ENCODE measurements around the gene TSPAN14. TPM values are rescaled to one million over a fixed set of nuclear protein-coding genes. Genes with fewer than 3 reads are reported as not detected.
A peak's percentile ranks its signal among the peaks of the same experiment; 100 is the strongest.

The TSPAN14 gene
- total RNA-seq, 1 donor from 2014 or later: 199 TPM

DNA sequence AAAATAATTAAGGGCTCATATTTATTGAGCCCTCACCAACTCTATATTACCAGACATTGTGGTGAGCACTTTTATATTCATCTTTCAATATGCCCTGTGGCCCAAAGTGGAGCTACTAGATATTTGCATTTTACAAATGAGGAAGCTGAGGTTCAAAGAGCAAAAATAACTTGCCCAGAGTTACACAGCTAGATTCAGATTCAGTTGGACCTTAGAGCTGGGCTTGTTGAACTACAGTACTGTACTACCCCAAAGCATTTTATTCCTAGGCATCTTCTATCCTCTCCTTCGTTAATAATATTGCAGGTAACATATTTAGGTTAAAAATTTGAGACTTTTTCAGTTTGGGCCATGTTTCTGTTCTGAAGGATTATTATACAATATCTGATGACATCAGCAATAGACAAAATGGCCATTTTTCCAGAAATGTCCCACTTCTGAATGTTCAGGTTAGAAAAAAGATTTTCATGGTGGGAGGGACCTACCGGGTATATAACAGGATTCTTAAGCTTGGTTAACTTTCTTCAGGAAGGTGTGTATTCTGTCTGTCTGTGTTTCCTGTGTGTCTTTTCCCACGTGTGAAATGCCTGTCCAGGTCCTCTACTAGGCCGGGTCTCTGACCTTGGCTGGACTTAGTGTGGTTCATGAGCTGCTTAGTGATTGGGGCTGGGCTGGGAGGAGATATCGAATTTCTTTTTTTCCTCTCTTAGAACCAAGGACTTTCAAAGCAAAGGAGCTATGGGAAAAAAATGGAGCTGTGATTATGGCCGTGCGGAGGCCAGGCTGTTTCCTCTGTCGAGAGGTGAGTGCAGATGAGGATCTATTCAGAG, 32.2 kb upstream of the TSPAN14 start:
- DNase-seq (ENCODE audit: low read depth): no peak

DNA sequence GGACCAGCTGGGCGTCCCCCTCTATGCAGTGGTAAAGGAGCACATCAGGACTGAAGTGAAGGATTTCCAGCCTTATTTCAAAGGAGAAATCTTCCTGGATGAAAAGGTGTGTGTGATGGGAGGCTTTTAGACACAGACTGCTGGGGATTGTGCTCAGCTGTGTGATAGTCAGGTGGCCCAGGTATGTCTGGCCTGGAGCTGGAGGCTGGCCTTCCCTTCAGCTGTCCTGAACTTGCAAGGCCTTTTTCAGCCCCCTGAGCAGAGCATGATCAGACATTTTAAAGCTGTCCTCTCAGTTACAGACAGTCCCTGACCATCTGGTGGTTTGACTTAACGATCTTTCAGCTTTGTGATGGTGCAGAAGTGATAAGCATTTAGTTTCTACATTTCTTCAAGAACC, 28.2 kb upstream of the TSPAN14 start:
- no peak for DNase-seq (ENCODE audit: low read depth)

DNA sequence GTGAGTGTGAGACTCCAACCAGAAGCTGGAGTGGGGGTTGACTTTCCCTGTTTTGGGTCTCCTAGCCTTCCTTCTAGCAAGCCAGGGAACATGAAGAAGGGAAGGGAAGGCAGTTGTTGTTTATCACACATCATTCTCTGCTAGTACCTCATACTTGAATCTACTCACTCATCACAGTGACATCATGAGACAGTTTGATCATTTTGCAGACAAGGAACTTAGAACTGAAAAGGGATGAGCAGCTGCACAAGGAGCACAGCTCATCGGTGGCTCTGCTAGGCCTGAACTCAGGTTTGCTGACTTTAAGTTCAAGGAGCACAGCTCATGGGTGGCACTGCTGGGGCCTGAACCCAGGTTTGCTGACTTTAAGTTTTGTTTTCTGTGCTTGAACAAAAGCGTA, 26.6 kb upstream of the TSPAN14 start:
- no peak for DNase-seq (ENCODE audit: low read depth)

DNA sequence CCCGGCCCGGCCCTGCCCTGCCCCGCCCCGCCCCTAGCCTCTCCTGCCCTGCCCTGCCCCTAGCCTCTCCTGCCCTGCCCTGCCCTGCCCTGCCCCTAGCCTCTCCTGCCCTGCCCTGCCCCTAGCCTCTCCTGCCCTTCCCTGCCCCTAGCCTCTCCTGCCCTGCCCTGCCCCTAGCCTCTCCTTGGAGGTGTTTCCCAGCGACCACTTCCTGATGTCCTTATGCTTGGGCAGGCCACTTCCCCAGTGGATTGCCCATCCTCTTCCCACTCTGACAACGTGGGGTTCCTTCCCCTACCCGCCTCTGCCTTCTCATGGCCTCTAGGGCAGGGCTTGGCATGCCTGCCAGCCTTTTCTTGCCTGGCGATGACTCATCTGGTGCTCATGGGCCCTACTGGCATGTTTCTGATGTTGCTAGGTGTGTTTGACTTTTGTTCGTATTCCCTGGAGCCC, 24.6 kb upstream of the TSPAN14 start:
- peak; percentile 86 for DNase-seq (ENCODE audit: low read depth)

DNA sequence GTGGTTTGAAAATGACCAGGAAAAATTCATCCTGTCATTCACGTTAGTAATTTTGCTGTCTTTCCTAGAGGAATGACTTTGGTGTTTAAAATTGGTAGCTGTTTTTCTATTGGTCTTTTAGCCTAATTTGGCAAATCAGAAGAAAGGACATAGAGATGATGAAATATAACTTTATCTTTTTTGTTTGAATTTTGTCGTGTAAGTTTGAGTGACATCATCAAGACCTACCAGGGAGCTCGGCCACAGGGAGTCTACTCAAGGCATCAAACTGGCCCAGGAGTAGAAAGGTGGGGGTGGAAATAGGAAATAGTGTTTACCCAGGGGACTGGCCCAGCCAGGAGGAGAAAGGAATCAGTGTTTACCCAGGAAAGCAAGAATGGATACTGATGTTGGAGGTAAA, 21.0 kb upstream of the TSPAN14 start:
- DNase-seq (ENCODE audit: low read depth): no peak

DNA sequence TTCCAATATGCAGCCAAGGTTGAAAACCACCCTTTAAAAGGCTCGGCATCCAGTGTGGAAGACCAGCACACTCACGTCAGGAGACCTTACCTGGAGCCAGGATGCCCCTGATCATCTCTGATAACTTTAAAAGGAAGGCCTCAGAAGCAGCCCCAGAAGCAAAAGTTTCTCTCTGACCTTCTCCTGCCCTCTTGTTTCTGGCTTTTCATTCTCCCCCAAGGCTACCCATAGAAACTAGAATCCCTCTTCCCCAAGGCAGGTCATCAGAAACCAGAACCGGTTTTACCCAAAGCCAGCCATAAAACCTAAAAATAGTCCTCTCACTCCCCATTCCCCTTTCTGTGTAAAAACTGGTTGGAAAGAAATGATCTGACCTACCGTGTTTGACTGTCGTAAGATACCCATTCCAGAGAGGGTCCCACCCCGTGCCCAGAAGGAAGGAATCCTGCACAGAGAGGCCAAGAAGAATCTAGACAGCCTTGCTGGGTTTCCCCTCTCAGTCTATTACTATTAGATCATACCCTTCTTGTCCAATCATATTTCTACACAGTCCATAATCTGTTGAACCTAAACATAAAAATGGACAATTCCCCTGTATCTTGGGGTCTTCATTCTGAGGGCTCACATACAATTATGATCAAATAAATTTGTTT, 17.5 kb upstream of the TSPAN14 start:
- DNase-seq (ENCODE audit: low read depth): no peak

DNA sequence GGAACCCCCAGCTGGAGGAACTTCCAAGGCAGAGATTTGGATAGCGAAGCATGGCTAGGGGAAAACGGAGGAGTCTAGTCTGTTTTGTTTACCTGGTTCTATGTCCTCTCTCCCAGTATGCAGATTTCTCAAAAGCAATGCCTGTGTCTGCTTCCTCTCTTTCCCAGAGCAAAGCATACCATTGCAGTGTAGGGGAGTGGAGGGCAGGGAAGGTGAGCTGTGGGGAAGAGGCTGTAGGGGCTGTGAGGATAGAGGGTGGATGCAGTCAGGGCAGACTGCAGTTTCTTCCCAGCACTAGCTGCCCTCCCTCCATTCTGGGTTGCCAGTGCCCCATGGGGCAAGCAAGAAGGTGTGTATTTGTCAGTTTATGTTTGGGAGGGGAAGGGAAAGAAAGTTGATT, 16.9 kb upstream of the TSPAN14 start:
- no peak for DNase-seq (ENCODE audit: low read depth)

DNA sequence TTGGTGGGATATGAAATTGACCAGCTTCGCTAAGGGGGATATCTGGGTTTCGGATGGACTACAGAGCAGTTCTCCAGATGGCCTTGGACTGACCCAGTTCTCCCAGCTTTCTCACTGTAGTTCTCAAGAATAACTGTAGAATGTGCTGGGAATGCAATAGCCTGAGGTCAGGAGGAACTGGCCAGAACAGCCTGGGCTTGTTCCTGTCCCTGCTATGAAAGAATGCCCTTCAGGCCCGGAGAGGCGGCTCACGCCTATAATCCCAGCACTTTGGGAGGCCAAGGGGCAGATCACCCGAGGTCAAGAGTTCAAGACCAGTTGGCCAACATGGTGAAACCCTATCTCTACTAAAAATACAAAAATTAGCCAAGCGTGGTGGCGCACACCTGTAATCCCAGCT, 12.3 kb upstream of the TSPAN14 start:
- DNase-seq (ENCODE audit: low read depth): no peak

DNA sequence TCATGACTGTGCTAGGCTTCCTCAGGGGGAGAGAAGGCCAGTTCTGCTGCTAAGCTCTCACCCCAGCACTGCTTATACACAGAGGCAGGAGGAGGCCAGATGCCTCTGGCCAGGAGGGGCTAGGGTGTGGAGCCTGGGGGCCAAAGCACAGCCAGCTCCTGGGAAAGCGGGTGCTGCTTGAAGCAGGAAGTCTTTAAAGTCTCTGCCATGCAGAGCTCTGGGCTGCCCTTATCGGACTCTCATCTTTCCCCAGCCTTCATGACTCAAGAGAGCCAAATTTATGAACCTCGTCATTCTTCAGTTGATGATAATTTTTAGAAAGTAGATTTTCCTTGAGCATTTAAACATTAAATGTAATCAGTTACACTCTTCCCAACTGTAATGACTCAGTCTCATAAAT, 11.2 kb upstream of the TSPAN14 start:
- no peak for DNase-seq (ENCODE audit: low read depth)

DNA sequence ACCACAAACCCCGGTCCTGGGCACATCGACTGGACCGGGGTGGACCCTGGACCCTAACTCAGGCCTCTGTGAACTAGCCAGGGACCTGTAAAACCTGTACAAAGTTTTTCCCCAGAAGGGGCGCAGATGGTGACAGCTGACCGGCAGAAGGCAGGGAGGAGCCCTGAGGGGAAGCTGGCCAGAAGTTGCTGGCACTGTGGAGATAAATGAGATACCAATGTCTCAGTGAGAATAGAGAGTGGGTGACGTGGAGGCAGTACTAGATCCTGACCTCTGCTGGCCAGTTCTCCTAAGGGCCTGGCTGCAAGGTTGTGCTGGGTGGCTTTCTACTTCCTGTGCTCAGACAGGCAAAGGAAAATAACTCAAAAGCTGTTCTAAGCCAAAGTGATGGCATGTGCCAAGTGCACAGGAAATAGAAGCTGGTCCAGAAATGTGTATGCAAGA, 10.6 kb upstream of the TSPAN14 start:
- DNase-seq (ENCODE audit: low read depth): peak; percentile 51

DNA sequence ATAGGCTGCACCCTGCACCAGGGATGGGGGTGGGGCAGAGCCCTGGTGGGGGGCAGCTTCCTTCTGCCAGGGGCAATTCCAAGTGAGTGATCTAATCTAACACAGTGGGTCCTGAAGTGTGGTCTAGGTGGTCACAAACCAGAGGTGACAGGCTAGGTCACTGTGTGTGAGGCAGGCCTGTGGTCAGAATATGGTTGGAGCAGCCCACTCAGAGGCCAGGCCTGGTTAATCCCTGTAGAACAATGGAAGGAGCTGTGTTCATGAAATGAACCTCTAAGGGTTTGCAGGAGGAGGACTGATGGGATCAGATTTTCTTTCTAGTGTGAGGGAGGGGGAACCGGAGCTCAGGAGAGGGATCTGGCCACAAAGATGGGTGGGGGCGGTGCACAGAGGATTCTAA, 10.0 kb upstream of the TSPAN14 start:
- no peak for DNase-seq (ENCODE audit: low read depth)

DNA sequence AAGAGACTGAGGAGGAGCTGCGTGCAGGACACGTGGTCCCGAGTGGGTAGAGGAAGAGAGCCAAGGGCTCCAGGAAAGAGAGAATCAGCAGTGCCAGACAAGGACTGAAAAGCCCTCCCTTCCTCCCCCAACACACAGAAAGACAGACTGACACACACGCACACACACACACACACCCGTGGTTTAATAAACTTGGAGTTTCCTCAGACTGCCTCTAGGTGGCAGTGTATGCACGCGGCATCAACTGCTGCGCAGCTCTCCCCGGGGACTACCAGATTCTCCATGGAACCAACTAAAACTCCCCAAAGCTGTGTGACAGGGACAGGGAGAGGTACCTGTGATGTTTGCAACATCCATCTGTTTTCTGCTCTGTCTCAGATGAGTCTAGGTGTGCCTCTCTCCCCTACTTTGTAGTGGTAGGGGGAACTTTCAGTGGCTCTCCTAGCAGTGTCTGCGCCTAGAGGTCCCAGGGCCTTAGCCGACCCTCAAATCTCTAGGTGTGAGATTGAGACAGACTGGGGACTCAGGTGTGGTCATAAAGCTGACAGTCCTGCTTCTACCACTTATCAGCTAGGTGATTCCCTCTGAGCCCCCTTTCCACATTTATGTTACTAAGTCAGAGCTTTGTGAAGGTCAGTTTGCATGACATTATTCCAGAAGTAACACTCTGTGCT, 9.3 kb upstream of the TSPAN14 start:
- peak; percentile 55 for DNase-seq (ENCODE audit: low read depth)

DNA sequence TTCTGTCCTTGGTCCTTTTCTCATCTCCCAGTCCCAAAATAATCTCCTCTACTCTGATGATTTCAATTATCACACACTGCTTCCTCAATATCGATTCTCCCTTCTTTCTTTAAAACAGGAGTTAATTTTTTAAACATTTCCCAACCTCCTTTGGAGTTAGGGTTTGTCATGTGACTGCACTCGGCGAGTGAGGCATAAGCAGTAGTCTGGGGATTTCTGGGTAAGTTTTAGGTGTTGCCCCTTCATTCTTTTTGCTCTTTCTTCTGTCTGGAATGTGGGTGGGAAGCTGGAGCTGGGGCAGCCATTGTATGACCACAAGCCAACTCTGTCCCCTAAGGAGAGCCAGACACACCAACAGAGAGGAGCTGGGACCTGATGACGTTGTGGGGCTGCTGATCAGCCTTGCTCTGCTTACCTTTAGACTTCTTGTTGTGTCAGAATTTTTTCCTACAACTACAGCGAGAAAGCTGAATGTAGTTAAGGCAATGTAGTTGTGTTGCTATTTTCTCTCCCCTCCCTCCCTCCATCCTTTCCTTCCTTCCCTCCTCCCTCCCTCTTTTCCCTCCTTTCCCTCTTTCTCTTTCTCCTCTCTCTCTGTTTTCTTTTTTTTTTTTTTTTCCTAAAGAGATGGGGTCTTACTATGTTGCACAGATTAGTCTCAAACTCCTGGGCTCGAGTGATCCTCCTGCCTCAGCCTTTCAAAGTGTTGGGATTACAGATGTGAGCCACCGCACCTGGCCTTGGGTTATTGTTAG, 6.5 kb upstream of the TSPAN14 start:
- DNase-seq (ENCODE audit: low read depth): no peak

DNA sequence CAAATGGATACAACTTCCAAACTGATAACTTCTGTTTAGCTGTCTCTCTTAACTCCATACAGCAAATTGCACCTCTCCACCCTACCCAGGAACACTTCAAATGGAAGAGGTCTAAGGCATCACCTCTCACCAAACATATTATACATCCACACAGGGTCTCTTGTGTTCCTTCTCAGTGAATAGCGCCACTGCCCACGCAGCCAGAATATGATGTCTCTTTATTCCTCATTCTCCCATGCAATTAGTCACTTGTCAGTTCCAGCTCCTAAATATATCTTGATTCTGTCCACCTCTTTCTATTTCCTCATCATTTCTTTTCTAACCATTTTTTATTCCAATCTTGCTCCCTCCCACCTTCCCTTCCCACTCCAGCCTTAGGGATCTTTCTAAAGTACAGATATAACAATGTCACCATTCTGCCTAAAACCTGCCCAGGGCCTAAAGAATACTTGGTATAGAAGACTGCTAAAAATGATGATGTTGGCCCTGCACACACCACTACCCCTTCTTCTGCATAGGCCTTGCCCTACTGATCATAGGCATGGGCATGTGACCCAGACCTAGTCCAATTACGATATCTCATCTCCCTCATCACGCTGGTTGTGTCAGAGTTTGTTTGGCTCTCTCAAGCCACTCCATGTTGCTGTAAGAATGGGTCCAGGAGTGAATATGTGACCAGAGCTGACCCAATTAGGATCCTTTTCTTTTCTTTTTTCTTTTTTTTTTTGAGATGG, 5.7 kb upstream of the TSPAN14 start:
- DNase-seq (ENCODE audit: low read depth): no peak

DNA sequence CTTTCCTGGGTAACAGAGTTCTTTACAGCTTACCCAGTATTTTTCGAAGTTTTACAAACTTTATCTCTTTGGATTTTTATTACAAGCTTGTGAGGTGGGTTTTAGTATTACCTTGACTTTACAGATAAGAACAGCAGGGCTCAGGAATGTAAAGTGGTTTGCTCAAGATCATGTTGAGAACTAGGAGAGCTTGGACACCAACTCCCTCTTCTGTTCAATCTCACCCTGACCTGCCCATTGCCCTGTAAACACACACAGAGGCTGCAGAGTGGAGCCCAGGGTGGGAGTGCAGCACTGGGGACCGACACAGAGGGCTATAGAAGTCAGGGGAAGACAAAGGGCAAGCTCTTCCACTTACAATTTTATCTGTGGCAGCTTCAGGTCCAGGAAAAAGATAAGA, 4.6 kb upstream of the TSPAN14 start:
- no peak for DNase-seq (ENCODE audit: low read depth)

DNA sequence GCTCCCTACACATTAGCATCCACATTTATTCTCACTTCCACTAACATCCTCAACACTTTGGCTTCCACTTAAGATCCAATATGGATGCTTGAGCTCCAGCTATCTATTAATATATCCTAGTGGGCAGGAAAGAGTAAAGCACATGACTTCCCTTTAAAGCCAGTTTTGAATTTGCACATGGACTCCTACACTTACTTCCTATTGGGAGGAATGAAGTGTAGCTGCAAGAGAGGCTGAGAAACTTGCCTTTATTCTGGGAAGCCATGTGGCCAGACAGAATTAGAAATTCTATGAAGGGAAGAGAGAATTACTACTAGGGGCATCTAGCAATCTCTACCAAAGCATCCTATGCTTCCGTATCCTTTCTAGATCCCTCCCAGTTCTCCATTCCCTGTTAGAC, 3.0 kb upstream of the TSPAN14 start:
- DNase-seq (ENCODE audit: low read depth): no peak

DNA sequence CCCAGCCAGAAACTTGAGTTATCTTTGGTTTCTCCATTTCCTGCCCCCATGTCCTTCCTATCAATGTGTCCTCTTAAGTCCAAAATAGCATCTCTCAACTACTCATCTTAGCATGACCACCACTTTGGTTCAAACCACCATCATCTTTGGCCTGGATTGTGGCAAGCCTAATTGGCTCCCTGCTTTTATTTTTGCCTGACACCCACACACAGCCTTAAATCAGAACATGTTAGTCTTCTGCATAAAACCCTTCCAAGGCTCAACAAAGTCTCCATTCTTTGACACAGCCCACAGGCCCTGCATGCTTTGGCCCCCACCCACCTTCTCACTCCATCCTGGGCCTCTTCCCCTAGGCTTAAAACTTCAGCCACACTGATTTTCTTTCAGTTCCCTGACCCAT, 2.0 kb upstream of the TSPAN14 start:
- DNase-seq (ENCODE audit: low read depth): no peak

DNA sequence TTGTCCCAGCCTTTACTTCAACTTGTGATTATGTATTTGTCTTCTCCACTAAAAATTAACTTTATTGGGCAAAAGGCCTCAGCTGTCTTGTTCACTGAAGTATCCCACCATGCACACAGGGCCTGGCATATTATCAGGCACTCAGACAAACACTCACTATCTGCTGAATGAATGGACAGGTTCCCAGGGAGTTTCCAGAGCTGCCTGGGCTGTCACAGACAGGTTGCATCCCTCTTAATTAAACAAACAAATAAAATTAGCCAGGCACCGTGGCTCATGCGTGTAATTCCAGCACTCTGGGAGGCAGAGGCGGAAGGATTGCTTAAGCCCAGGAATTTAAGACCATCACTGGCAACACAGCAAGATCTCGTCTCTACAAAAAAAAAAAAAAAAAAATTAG, 1.5 kb upstream of the TSPAN14 start:
- DNase-seq (ENCODE audit: low read depth): peak; percentile 72

DNA sequence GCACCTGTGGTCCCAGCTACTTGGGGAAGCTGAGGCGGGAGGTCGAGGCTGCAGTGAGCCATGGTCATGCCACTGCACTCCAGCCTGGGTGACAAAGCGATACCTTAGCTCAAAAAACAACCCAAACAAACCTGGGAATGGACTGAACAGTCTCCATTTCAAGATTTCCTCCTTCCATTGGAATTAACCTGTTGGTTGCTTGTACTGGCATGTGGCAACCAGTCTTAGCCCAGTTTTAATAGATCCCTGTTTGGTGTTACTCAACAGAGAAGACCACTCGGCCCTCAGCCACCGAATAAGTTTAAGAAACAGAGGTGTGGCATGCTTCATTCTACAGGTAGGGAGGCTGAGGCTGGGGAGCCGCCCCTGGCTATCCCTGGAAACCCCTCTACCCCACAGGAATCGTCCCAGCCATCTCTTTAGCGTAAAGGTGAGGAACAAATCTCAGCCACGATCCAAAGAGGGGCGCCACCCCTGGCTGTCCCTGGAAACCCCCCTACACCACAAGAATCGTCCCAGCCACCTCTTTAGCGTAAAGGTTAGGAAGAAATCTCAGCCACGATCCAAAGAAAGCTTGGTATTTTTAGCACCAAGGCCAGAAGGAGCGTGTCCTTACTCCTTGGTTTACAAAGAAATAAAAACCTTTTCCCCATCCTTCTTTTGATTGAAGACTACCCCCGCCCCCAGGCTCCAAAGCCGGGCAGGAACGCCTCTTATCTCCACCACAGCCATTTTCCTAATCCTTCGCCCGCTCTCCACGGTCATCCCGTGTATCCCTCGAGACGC, 861 bp upstream of the TSPAN14 start:
- no peak for DNase-seq (ENCODE audit: low read depth)
